H1 (cell line): ENCODE results near the gene ZNF804B. TPM values are rescaled to one million over a fixed set of nuclear protein-coding genes. Genes with fewer than 3 reads are reported as not detected.

Experiments
- ASH2L ChIP-seq: fragments of 200-600, 300-600 bp; sonication (generic); IDR thresholded peaks from one replicate; pipeline ENCODE4 v1.7.1; 2017; ENCODE audit warnings: low read length
- CREB1 ChIP-seq: IDR thresholded peaks from 2 replicates; pipeline ENCODE4 v1.6.1; 2012; ENCODE audit warnings: inconsistent platforms
- CTBP2 ChIP-seq: IDR thresholded peaks from 2 replicates; pipeline ENCODE4 v1.7.0; 2011; ENCODE audit warnings: borderline replicate concordance, mild to moderate bottlenecking, moderate library complexity, mixed read lengths, low read length; ENCODE audit not compliant: insufficient read depth, insufficient read length
- POLR2AphosphoS5 ChIP-seq: IDR thresholded peaks from 2 replicates; pipeline ENCODE4 v1.6.1; 2011; ENCODE audit warnings: low read depth, low read length
- SP1 ChIP-seq: IDR thresholded peaks from 2 replicates; pipeline ENCODE4 v1.6.1; 2011; ENCODE audit warnings: low read depth, low read length
- SP2 ChIP-seq: IDR thresholded peaks from 2 replicates; pipeline ENCODE4 v1.6.1; 2012; ENCODE audit warnings: mild to moderate bottlenecking, low read length, inconsistent platforms
- SUZ12 ChIP-seq: fragments of 200-600 bp; sonication (generic); IDR thresholded peaks from 2 replicates; pipeline ENCODE4 v1.6.1; 2012; ENCODE audit warnings: mild to moderate bottlenecking, inconsistent platforms, low read length, moderate library complexity, mixed read lengths
- TEAD4 ChIP-seq: IDR thresholded peaks from 2 replicates; pipeline ENCODE4 v1.6.1; 2012; ENCODE audit warnings: low read depth, low read length, inconsistent platforms, mixed read lengths
- polyA plus RNA-seq, 7 experiments: library from polyadenylated mRNA; depleted of rRNA in 3 of 7; stranded (reverse) in 5 of 7; unstranded in 2 of 7; fragments of >200 nt in 5 of 7; fragments of 200-250 nt in 2 of 7; gene quantifications; 1 replicate in 5 of 7; 2 replicates in 1 of 7; 4 replicates in 1 of 7; pipeline versions ENCODE4 v1.2.1 to v1.2.3, GENCODE V29; 2011 to 2013; ENCODE audit warnings: missing spikeins in 2 of 7, mixed read lengths in 2 of 7
- total RNA-seq: library from RNA; stranded (reverse); fragmentation: NEBNext Ultra II Directional; extraction: Animal tissue kit (Norgen Biotek cat#: 25700); gene quantifications from 2 replicates; pipeline ENCODE4 v1.2.1, GENCODE V29; 2021
- TF ChIP-seq, protein P1 (sequence below): fragments of 300-600 bp; sonication (generic); IDR thresholded peaks from 2 replicates; pipeline ENCODE4 v1.7.1; 2012; ENCODE audit warnings: low read length, moderate library complexity, mild to moderate bottlenecking, inconsistent platforms; ENCODE audit not compliant: insufficient replicate concordance

The ZNF804B gene
- total and polyA plus RNA-seq, 2 of the 8 experiments (the other 6 are each of a cell fraction or from before 2014, with no cell fraction given) = not detected

DNA sequence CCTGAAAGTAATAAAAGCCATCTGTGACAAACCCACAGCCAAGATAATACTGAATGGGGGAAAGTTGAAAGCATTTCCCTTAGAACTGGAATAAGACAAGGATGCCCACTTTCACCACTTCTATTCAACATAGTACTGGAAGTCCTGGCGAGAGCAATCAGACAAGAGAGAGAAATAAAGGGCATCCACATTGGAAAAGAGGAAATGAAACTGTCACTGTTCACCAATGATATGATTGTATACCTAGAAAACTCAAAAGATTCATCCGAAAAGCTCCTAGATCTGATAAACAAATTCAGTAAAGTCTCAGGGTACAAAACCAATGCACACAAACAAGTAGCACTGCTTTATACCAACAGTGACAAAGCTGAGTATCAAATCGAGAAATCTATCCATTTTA, 617.7 kb downstream of the ZNF804B start (continued):
- TF ChIP-seq, protein P1, sequence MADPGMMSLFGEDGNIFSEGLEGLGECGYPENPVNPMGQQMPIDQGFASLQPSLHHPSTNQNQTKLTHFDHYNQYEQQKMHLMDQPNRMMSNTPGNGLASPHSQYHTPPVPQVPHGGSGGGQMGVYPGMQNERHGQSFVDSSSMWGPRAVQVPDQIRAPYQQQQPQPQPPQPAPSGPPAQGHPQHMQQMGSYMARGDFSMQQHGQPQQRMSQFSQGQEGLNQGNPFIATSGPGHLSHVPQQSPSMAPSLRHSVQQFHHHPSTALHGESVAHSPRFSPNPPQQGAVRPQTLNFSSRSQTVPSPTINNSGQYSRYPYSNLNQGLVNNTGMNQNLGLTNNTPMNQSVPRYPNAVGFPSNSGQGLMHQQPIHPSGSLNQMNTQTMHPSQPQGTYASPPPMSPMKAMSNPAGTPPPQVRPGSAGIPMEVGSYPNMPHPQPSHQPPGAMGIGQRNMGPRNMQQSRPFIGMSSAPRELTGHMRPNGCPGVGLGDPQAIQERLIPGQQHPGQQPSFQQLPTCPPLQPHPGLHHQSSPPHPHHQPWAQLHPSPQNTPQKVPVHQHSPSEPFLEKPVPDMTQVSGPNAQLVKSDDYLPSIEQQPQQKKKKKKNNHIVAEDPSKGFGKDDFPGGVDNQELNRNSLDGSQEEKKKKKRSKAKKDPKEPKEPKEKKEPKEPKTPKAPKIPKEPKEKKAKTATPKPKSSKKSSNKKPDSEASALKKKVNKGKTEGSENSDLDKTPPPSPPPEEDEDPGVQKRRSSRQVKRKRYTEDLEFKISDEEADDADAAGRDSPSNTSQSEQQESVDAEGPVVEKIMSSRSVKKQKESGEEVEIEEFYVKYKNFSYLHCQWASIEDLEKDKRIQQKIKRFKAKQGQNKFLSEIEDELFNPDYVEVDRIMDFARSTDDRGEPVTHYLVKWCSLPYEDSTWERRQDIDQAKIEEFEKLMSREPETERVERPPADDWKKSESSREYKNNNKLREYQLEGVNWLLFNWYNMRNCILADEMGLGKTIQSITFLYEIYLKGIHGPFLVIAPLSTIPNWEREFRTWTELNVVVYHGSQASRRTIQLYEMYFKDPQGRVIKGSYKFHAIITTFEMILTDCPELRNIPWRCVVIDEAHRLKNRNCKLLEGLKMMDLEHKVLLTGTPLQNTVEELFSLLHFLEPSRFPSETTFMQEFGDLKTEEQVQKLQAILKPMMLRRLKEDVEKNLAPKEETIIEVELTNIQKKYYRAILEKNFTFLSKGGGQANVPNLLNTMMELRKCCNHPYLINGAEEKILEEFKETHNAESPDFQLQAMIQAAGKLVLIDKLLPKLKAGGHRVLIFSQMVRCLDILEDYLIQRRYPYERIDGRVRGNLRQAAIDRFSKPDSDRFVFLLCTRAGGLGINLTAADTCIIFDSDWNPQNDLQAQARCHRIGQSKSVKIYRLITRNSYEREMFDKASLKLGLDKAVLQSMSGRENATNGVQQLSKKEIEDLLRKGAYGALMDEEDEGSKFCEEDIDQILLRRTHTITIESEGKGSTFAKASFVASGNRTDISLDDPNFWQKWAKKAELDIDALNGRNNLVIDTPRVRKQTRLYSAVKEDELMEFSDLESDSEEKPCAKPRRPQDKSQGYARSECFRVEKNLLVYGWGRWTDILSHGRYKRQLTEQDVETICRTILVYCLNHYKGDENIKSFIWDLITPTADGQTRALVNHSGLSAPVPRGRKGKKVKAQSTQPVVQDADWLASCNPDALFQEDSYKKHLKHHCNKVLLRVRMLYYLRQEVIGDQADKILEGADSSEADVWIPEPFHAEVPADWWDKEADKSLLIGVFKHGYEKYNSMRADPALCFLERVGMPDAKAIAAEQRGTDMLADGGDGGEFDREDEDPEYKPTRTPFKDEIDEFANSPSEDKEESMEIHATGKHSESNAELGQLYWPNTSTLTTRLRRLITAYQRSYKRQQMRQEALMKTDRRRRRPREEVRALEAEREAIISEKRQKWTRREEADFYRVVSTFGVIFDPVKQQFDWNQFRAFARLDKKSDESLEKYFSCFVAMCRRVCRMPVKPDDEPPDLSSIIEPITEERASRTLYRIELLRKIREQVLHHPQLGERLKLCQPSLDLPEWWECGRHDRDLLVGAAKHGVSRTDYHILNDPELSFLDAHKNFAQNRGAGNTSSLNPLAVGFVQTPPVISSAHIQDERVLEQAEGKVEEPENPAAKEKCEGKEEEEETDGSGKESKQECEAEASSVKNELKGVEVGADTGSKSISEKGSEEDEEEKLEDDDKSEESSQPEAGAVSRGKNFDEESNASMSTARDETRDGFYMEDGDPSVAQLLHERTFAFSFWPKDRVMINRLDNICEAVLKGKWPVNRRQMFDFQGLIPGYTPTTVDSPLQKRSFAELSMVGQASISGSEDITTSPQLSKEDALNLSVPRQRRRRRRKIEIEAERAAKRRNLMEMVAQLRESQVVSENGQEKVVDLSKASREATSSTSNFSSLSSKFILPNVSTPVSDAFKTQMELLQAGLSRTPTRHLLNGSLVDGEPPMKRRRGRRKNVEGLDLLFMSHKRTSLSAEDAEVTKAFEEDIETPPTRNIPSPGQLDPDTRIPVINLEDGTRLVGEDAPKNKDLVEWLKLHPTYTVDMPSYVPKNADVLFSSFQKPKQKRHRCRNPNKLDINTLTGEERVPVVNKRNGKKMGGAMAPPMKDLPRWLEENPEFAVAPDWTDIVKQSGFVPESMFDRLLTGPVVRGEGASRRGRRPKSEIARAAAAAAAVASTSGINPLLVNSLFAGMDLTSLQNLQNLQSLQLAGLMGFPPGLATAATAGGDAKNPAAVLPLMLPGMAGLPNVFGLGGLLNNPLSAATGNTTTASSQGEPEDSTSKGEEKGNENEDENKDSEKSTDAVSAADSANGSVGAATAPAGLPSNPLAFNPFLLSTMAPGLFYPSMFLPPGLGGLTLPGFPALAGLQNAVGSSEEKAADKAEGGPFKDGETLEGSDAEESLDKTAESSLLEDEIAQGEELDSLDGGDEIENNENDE = no peak
- TF ChIP-seq CTBP2 = no peak
- no peak for TF ChIP-seq SUZ12
- no peak for TF ChIP-seq SP1
- TF ChIP-seq CREB1 = no peak
- TF ChIP-seq ASH2L = no peak
- no peak for TF ChIP-seq TEAD4
- no peak for TF ChIP-seq POLR2AphosphoS5
- TF ChIP-seq SP2 = no peak
